OCI-LY7 (cell line): ENCODE results near the gene CASZ1. TPM values are rescaled to one million over a fixed set of nuclear protein-coding genes. Genes with fewer than 3 reads are reported as not detected.

ENCODE experiments used
- BruUV-seq: library from RNA; stranded (reverse); fragments of 400-500 nt; replicated peaks from 2 replicates; lab custom pipeline; 2021; lab: Mats Ljungman, UMichigan
- CTCF ChIA-PET: fragments of 300-600 bp; sonication (Branson Sonifier 250); formaldehyde crosslinking; loops from one replicate; lab custom pipeline; 2022; ENCODE audit warnings: antibody characterized with exemption; ENCODE audit not compliant: unreplicated experiment; lab: Charles Lee
- POLR2A ChIA-PET: fragments of 300-600 bp; sonication (Branson Sonifier 250); formaldehyde crosslinking; loops from one replicate; lab custom pipeline; 2022; ENCODE audit warnings: antibody characterized with exemption; lab: Charles Lee
- DNase-seq: peaks from one replicate; pipeline ENCODE4 v3.0.0-alpha.2; 2015; ENCODE audit warnings: low spot score
- H2AFZ ChIP-seq: fragments of 200-600 bp; sonication (generic), shearing (Covaris generic); 2 replicates; pipeline ENCODE4 v1.6.1; 2014; ENCODE audit warnings: mild to moderate bottlenecking, antibody characterized with exemption, low read length, moderate library complexity
- H3K27ac ChIP-seq: fragments of 200-600 bp; sonication (generic); 2 replicates; pipeline ENCODE4 v1.5.1; 2014; ENCODE audit warnings: mixed run types, low read depth, mild to moderate bottlenecking, moderate library complexity, low read length, inconsistent platforms; ENCODE audit not compliant: poor library complexity, severe bottlenecking
- H3K36me3 ChIP-seq: fragments of 200-600 bp; sonication (generic); 2 replicates; pipeline ENCODE4 v1.6.1; 2014; ENCODE audit warnings: mild to moderate bottlenecking, antibody characterized with exemption, low read length, moderate library complexity, mixed read lengths; ENCODE audit not compliant: insufficient read depth
- H3K4me1 ChIP-seq: fragments of 200-600 bp; sonication (generic); 2 replicates; pipeline ENCODE4 v1.5.1; 2014; ENCODE audit warnings: mild to moderate bottlenecking, low read length; ENCODE audit not compliant: insufficient read depth, poor library complexity, severe bottlenecking
- H3K4me2 ChIP-seq: fragments of 200-600 bp; sonication (generic); 2 replicates; pipeline ENCODE4 v1.6.1; 2014; ENCODE audit warnings: mild to moderate bottlenecking, low read length
- H3K4me3 ChIP-seq: fragments of 200-600 bp; sonication (generic); 2 replicates; pipeline ENCODE4 v1.5.1; 2014; ENCODE audit warnings: mild to moderate bottlenecking, low read depth, low read length; ENCODE audit not compliant: poor library complexity, severe bottlenecking
- H3K79me2 ChIP-seq: fragments of 200-600 bp; sonication (generic); 2 replicates; pipeline ENCODE4 v1.6.1; 2016; ENCODE audit warnings: low read depth, mild to moderate bottlenecking, low read length, moderate library complexity, mixed read lengths; ENCODE audit not compliant: insufficient read depth
- H3K9me2 ChIP-seq: fragments of 200-600 bp; sonication (generic); 2 replicates; pipeline ENCODE4 v1.6.1; 2016; ENCODE audit warnings: mild to moderate bottlenecking, low read length, mixed read lengths; ENCODE audit not compliant: insufficient read depth
- H3K9me3 ChIP-seq: fragments of 200-600 bp; sonication (generic); 2 replicates; pipeline ENCODE4 v1.6.1; 2014; ENCODE audit warnings: mild to moderate bottlenecking, mixed run types, low read length, mixed read lengths
- H4K20me1 ChIP-seq: fragments of 200-600 bp; sonication (generic); 2 replicates; pipeline ENCODE4 v1.6.1; 2014; ENCODE audit warnings: mild to moderate bottlenecking, antibody characterized with exemption, low read length, moderate library complexity, mixed read lengths; ENCODE audit not compliant: insufficient read depth
- EZH2phosphoT487 ChIP-seq: fragments of 200-600 bp; sonication (generic); IDR thresholded peaks from 2 replicates; pipeline ENCODE4 v1.6.1; 2018; ENCODE audit warnings: low read depth, borderline replicate concordance, mild to moderate bottlenecking, mixed run types, antibody characterized with exemption, low read length, moderate library complexity, mixed read lengths
- intact Hi-C: fragments of 100-400 bp; cut with micrococcal nuclease; formaldehyde crosslinking; loops from one replicate; pipeline ENCODE4 v1.10.0; 2022; ENCODE audit not compliant: unreplicated experiment
- total RNA-seq, 2 experiments: library from RNA; depleted of rRNA in 1 of 2; stranded (reverse); fragments of >200 nt in 1 of 2; shearing (Covaris generic) in 1 of 2; gene quantifications; 2 replicates each; pipeline ENCODE4 v1.2.3, GENCODE V29; 2014 to 2022
- TF ChIP-seq, protein P1 (sequence below): fragments of 200-600 bp; sonication (generic); conservative IDR thresholded peaks from 2 replicates; pipeline ENCODE4 v1.5.1; 2014; ENCODE audit warnings: mild to moderate bottlenecking, antibody characterized with exemption, low read length, moderate library complexity, mixed read lengths

CASZ1 gene
- total RNA-seq, 2 experiments from 2014 or later: 3.3 to 3.9 TPM

DNA sequence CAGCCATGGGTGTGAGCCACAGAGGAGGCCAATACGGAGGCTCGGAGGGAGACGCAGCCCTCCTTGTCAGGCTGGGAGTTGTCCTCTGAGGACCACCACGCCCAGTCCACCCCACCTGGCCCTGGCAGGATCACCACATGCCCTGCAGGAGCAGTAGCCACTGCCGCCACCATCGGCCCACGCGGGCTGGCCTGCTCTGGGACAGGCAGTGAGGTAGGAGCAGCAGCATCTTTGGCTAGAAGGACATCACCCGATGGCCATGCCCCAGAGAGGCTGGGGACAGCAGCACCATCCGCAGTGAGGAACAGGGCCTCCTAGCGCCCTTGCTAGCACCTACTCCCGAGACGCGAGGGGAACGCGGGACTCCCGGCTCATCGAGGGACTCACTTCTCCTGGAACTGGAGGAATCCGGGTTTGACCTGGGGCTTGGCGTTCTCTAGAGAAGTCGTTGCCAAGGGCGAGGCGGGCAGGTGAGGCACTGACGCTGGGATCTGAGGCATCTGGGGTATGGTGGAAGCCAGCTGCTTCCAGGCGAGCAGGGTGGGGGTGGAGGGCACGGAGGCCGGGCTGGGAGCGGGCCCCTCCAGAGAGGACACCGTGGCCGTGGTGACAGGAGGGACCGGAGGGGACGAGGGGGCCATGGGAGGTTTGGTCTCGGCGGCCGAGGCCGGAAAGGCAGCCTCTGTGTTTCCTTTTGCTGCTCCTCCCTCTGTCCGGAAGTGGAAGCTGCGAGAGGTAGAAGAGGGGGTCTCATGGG lies 148.9 kb downstream of the CASZ1 start:
- TF ChIP-seq, protein P1, sequence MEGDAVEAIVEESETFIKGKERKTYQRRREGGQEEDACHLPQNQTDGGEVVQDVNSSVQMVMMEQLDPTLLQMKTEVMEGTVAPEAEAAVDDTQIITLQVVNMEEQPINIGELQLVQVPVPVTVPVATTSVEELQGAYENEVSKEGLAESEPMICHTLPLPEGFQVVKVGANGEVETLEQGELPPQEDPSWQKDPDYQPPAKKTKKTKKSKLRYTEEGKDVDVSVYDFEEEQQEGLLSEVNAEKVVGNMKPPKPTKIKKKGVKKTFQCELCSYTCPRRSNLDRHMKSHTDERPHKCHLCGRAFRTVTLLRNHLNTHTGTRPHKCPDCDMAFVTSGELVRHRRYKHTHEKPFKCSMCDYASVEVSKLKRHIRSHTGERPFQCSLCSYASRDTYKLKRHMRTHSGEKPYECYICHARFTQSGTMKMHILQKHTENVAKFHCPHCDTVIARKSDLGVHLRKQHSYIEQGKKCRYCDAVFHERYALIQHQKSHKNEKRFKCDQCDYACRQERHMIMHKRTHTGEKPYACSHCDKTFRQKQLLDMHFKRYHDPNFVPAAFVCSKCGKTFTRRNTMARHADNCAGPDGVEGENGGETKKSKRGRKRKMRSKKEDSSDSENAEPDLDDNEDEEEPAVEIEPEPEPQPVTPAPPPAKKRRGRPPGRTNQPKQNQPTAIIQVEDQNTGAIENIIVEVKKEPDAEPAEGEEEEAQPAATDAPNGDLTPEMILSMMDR: no peak
- TF ChIP-seq EZH2phosphoT487: no peak
- Histone ChIP-seq H3K4me1 (no peaks in the 10 kb centered on the region), H3K4me2 (no peak overlapping the region), H3K4me3 (no peak overlapping the region), H3K9me3 (no peaks in the 10 kb centered on the region), H3K36me3 (no peaks in the 10 kb centered on the region), H4K20me1 (no peaks in the 10 kb centered on the region), H3K79me2 (no peaks in the 10 kb centered on the region), H2AFZ (no peak overlapping the region), H3K9me2 (no peaks in the 10 kb centered on the region), H3K27ac (no peak overlapping the region)
- no peak for DNase-seq
- BruUV-seq: no TSS peak
- ChIA-PET CTCF (no interaction called here), POLR2A (no interaction called here)
- intact Hi-C loops: no loop called here

DNA sequence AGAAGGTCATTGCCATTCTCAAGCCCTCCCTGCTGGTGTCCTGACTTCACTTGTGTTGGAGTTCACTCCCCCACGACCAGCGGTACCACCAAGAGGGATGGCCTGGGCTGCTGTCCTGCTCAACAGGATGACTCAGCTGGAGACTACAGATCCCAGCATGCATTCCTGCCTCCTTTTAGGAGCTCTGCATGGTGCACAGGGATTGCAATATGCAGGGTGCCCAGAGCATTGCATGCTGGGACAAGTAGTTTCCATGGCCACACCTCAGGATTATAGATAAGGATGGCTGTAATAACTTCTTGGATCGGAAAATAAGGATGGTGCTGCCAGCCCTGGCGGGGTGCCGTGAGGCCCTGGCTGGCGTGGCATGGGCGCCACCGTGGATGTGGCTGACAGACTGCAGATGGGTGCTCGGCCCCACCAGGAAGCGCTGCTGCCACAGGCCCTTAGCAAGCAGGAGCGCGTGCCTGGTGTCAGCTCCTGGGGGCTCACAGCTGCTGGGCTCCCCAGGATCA lies 150.0 kb downstream of the CASZ1 start:
- Histone ChIP-seq H3K9me3 (no peaks in the 10 kb centered on the region), H3K27ac (no peak overlapping the region), H3K4me2 (no peak overlapping the region), H3K79me2 (no peaks in the 10 kb centered on the region), H3K4me3 (no peak overlapping the region), H4K20me1 (no peaks in the 10 kb centered on the region), H2AFZ (no peak overlapping the region), H3K4me1 (no peaks in the 10 kb centered on the region), H3K9me2 (no peaks in the 10 kb centered on the region), H3K36me3 (no peaks in the 10 kb centered on the region)
- intact Hi-C loops: no loop called here
- POLR2A ChIA-PET: no interaction called here
- peak; percentile 8 for DNase-seq
- no TSS peak for BruUV-seq
- CTCF ChIA-PET: no interaction called here
- TF ChIP-seq EZH2phosphoT487: no peak
- TF ChIP-seq, protein P1: no peak
